HCT116 (cell line): ENCODE results near the gene IFT20. TPM values are rescaled to one million over a fixed set of nuclear protein-coding genes. Genes with fewer than 3 reads are reported as not detected.

ENCODE experiments used
- ATAC-seq: fragments of 200-7000 bp; cut with Tn5 transposase; 2 replicates; pipeline ENCODE4 v1.9.1; 2020; ENCODE audit warnings: mild to moderate bottlenecking, moderate library complexity
- BruUV-seq: library from RNA; stranded (reverse); fragments of 400-500 nt; replicated peaks from 2 replicates; lab custom pipeline; 2021; lab: Mats Ljungman, UMichigan
- CTCF ChIA-PET: fragments of 300-600 bp; sonication (Branson Sonifier 250); formaldehyde crosslinking; loops from one replicate; lab custom pipeline; 2021; ENCODE audit warnings: antibody characterized with exemption; lab: Charles Lee
- POLR2A ChIA-PET: fragments of 300-600, 350-600 bp; sonication (Branson Sonifier 250); formaldehyde crosslinking; loops from one replicate; lab custom pipeline; 2021; ENCODE audit warnings: antibody characterized with exemption; lab: Charles Lee
- RAD21 ChIA-PET, 2 experiments: fragments of 300-600 bp; sonication (Branson Sonifier 250); formaldehyde crosslinking; loops; one replicate each; lab custom pipeline; 2023; ENCODE audit warnings: low total read pairs in 2 of 2; ENCODE audit not compliant: uncharacterized antibody in 2 of 2, unreplicated experiment in 2 of 2, low non-redundant PET in 1 of 2; lab: Charles Lee
- DNase-seq: peaks from one replicate; pipeline ENCODE4 v3.0.0-alpha.2; 2010; ENCODE audit warnings: low read depth, low spot score
- H2AFZ ChIP-seq: fragments of 200-600 bp; shearing (Covaris generic), sonication (generic); 2 replicates; pipeline ENCODE4 v1.6.1; 2017; ENCODE audit warnings: low read depth, mixed run types, mixed read lengths, antibody characterized with exemption, low read length; ENCODE audit not compliant: poor library complexity, severe bottlenecking
- H3K27ac ChIP-seq: 2 replicates; pipeline ENCODE4 v1.5.1; 2012; ENCODE audit warnings: low read depth, low read length
- H3K27me3 ChIP-seq: fragments of 200-600 bp; sonication (generic); 2 replicates; pipeline ENCODE4 v1.6.1; 2016; ENCODE audit warnings: mixed run types, low read length, mixed read lengths; ENCODE audit not compliant: insufficient read depth
- H3K36me3 ChIP-seq, 2 experiments: fragments of 200-500 bp in 1 of 2; fragments of 200-600 bp in 1 of 2; sonication (Bioruptor generic) in 1 of 2; sonication (generic) in 1 of 2; 2 replicates each; pipeline versions ENCODE4 v1.5.1 to v1.6.1; 2014 to 2016; ENCODE audit warnings: low read length in 2 of 2, inconsistent platforms in 1 of 2, mixed read lengths in 1 of 2, mixed run types in 1 of 2; ENCODE audit not compliant: insufficient read depth in 2 of 2, control insufficient read depth in 1 of 2
- H3K4me1 ChIP-seq, 2 experiments: fragments of 200-600 bp in 1 of 2; sonication (generic) in 1 of 2; 2 replicates each; pipeline versions ENCODE4 v1.5.1 to v1.6.1; 2012 to 2017; ENCODE audit warnings: low read length in 2 of 2, inconsistent platforms in 1 of 2, mild to moderate bottlenecking in 1 of 2, mixed read lengths in 1 of 2, mixed run types in 1 of 2, moderate library complexity in 1 of 2; ENCODE audit not compliant: insufficient read depth in 2 of 2, control insufficient read depth in 1 of 2
- H3K4me2 ChIP-seq: fragments of 200-600 bp; sonication (generic); 2 replicates; pipeline ENCODE4 v1.6.1; 2017; ENCODE audit warnings: mixed run types, low read length, mixed read lengths
- H3K4me3 ChIP-seq, 2 experiments: fragments of 200-600 bp in 1 of 2; sonication (generic) in 1 of 2; replicated peaks in 1 of 2; 2 replicates each; pipeline ENCODE4 v1.5.1; 2011 to 2016; ENCODE audit warnings: low read length in 2 of 2, control low read depth in 1 of 2, low read depth in 1 of 2, mild to moderate bottlenecking in 1 of 2, mixed read lengths in 1 of 2, mixed run types in 1 of 2
- H3K79me2 ChIP-seq: fragments of 200-600 bp; sonication (generic); 2 replicates; pipeline ENCODE4 v1.6.1; 2017; ENCODE audit warnings: mild to moderate bottlenecking, mixed run types, low read length, moderate library complexity, mixed read lengths; ENCODE audit not compliant: insufficient read depth
- H3K9ac ChIP-seq: fragments of 200-600 bp; sonication (generic); 2 replicates; pipeline ENCODE4 v1.6.1; 2016; ENCODE audit warnings: low read length, mixed read lengths
- H3K9me2 ChIP-seq: fragments of 200-600 bp; sonication (generic), shearing (Covaris generic); 2 replicates; pipeline ENCODE4 v1.6.1; 2017; ENCODE audit warnings: mixed run types, mild to moderate bottlenecking, moderate library complexity; ENCODE audit not compliant: insufficient read depth
- H3K9me3 ChIP-seq, 2 experiments: fragments of 200-500 bp in 1 of 2; fragments of 200-600 bp in 1 of 2; sonication (Bioruptor generic) in 1 of 2; sonication (generic) in 1 of 2; 2 replicates each; pipeline ENCODE4 v1.6.1; 2014 to 2017; ENCODE audit warnings: low read length in 2 of 2, mixed read lengths in 2 of 2, inconsistent platforms in 1 of 2, low read depth in 1 of 2, mild to moderate bottlenecking in 1 of 2, mixed run types in 1 of 2, moderate library complexity in 1 of 2; ENCODE audit not compliant: control insufficient read depth in 1 of 2, insufficient read depth in 1 of 2
- H4K20me1 ChIP-seq: fragments of 200-600 bp; sonication (generic), shearing (Covaris generic); 2 replicates; pipeline ENCODE4 v1.6.1; 2017; ENCODE audit warnings: mixed run types, mild to moderate bottlenecking, moderate library complexity; ENCODE audit not compliant: insufficient read depth
- ATF3 ChIP-seq: IDR thresholded peaks from 2 replicates; pipeline ENCODE4 v1.6.1; 2012
- CBX3 ChIP-seq: IDR thresholded peaks from 2 replicates; pipeline ENCODE4 v1.6.1; 2012; ENCODE audit warnings: low read depth
- CEBPB ChIP-seq: IDR thresholded peaks from 2 replicates; pipeline ENCODE4 v1.6.1; 2012; ENCODE audit warnings: low read depth
- EGR1 ChIP-seq: IDR thresholded peaks from 2 replicates; pipeline ENCODE4 v1.6.1; 2012; ENCODE audit warnings: low read depth
- ELF1 ChIP-seq: IDR thresholded peaks from 2 replicates; pipeline ENCODE4 v1.6.1; 2012; ENCODE audit warnings: low read depth, borderline replicate concordance
- EZH2 ChIP-seq: fragments of 200-600 bp; sonication (generic); IDR thresholded peaks from 2 replicates; pipeline ENCODE4 v1.6.1; 2017; ENCODE audit warnings: antibody characterized with exemption, mixed run types
- EZH2phosphoT487 ChIP-seq: fragments of 200-600 bp; IDR thresholded peaks from 2 replicates; pipeline ENCODE4 v1.6.1; 2018; ENCODE audit warnings: antibody characterized with exemption, borderline replicate concordance
- POLR2A ChIP-seq: IDR thresholded peaks from 2 replicates; pipeline ENCODE4 v1.7.0; 2011; ENCODE audit warnings: borderline replicate concordance; ENCODE audit not compliant: insufficient read depth, insufficient read length; ENCODE audit errors: extremely low read depth
- RAD21 ChIP-seq: IDR thresholded peaks from 2 replicates; pipeline ENCODE4 v1.6.1; 2012; ENCODE audit warnings: low read depth, mild to moderate bottlenecking
- SP1 ChIP-seq: IDR thresholded peaks from 2 replicates; pipeline ENCODE4 v1.6.1; 2012; ENCODE audit warnings: low read depth
- YY1 ChIP-seq: IDR thresholded peaks from 2 replicates; pipeline ENCODE4 v1.6.1; 2011; ENCODE audit warnings: low read length, low read depth, moderate library complexity, mild to moderate bottlenecking; ENCODE audit not compliant: insufficient replicate concordance; ENCODE audit errors: extremely low read depth
- ZBTB33 ChIP-seq: IDR thresholded peaks from 2 replicates; pipeline ENCODE4 v1.6.1; 2011; ENCODE audit warnings: mild to moderate bottlenecking, low read length, moderate library complexity; ENCODE audit not compliant: insufficient replicate concordance; ENCODE audit errors: extremely low read depth
- ZFX ChIP-seq: fragments of 450-650 bp; IDR thresholded peaks from 2 replicates; pipeline ENCODE4 v1.6.1; 2017
- ZNF274 ChIP-seq: fragments of 200-500 bp; sonication (Bioruptor generic); IDR thresholded peaks from 2 replicates; pipeline ENCODE4 v1.6.1; 2014; ENCODE audit warnings: mild to moderate bottlenecking, low read depth, low read length, inconsistent platforms
- intact Hi-C: fragments of 100-400 bp; cut with micrococcal nuclease; formaldehyde crosslinking; loops from 2 replicates; pipeline ENCODE4 v1.10.0; 2022
- total RNA-seq: library from RNA; stranded (reverse); gene quantifications from one replicate; pipeline ENCODE4 v1.2.1, GENCODE V29; 2021; ENCODE audit not compliant: unreplicated experiment

The IFT20 gene
- total RNA-seq, 1 experiment from 2014 or later = 21.7 TPM

GRCh38 chr17:28317099-28317965 lies 17.9 kb downstream of the IFT20 start:
- RAD21 ChIA-PET = no interaction called here
- peak overlapping the region; percentile 91; the same call in 1 of the 2 replicates for H3K9ac ChIP-seq
- CTCF ChIA-PET = no interaction called here
- H3K9me2 ChIP-seq = no peaks in the 10 kb centered on the region
- ATAC-seq (no peak), DNase-seq (no peak)
- H3K36me3 ChIP-seq = peaks cover 0 to 6% of the 10 kb centered on the region in 2 experiments; a peak in 1 of 4 replicates
- peaks cover 33% of the 10 kb centered on the region for H3K79me2 ChIP-seq
- intact Hi-C loops = loop anchor here (10.0 kb wide), 1 partner anchor 57 kb away; the partner anchor contains the start of genes SARM1 and VTN
- H3K27me3 ChIP-seq = no peaks in the 10 kb centered on the region
- H3K4me3 ChIP-seq = peak overlapping the region; percentile 86 to 95; a peak in 2 of 4 replicates
- peak overlapping the region; percentile 98 for H3K4me2 ChIP-seq
- no peaks in the 10 kb centered on the region for H3K9me3 ChIP-seq
- H3K4me1 ChIP-seq = peaks cover 12 to 26% of the 10 kb centered on the region in 2 experiments; a peak in 3 of 4 replicates
- H3K27ac ChIP-seq = no peak overlapping the region
- BruUV-seq = no TSS peak
- TF ChIP-seq ATF3 (no peak), ZBTB33 (no peak), ELF1 (no peak), SP1 (no peak), CBX3 (no peak), POLR2A (no peak), EGR1 (no peak), RAD21 (no peak), EZH2phosphoT487 (no peak), EZH2 (no peak), ZNF274 (no peak), ZFX (no peak), CEBPB (no peak), YY1 (no peak)
- H2AFZ ChIP-seq = no peak overlapping the region
- no peaks in the 10 kb centered on the region for H4K20me1 ChIP-seq
- POLR2A ChIA-PET = interaction anchor here (2.4 kb wide), 1 partner anchor 18 kb away, joined by 8 read pairs; the partner anchor contains the start of genes IFT20 and TNFAIP1
